Embryonic facial prominence (tissue), 1 donor: ENCODE results near the gene FNDC7.
"Not testable (repeated sequence)": the region's sequence is repeated elsewhere in the genome, so short reads cannot be mapped to it uniquely, and the experiment has no call there.

Experiments used
- DNase-seq: peaks from one replicate; pipeline ENCODE4 v3.0.0-alpha.2; 2016; ENCODE audit errors: extremely low spot score

The FNDC7 gene, protein sequence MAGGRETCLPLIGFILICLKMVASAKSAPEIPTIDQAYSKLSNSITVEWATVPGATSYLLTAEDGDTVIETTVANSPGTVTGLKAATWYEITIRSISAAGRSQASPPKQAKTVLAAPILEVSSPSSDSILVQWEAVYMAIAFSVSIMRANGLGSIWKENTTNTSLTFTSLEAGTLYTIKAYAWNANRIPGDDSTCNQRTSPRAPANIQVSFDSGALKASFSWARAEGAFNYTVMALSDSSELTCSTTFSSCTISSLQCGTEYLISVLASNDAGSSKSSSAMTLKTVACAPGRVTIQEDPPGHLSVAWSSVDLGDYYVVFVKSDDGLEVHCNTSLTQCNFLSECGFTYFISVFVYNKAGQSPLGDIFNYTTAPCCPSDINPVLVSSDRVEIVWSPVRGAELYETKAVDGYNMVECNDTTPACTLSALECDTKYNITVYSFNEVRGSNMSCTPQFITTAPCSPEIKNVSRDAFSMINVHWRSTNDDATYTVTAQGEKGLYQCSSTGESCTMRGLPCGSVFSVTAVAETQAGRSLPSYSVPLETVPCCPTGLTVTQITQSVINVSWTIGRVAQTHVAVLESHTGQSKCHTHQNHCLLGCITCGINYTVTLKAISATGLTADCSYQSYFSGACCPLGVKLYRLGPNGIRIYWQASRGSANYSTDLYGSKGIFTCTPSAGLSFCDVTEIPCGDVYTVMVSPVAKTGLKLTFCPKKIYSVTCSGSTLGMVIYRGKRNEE

DNA sequence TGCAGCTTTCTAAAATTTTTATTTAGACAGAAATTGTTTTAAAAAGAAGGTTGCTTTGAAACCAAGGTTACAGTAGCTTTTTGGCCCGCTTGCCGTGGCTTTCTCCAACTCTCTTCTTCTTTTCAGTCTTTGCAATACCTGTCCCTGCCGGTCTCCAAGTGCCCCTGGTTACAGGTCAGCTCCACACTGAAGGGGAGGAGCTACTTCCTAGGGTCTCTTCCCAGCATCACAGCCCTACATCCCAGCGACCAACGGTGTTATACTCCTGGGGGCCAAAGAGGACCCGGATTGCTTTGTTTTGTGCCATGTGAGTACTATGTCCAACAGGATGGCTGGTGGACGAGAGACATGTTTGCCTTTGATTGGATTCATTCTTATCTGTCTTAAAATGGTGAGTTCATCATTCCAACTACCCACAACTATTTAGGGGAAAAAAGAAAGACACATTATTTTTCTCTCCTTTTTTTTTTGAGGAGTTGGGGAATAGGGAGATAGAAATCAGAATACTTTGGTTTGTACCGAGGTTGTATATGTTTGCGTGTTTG, at the start of gene FNDC7:
TSS of gene FNDC7 (plus strand) at position 303 of the 545 bp plus-strand sequence. CDS start at position 329, 26 bp downstream.
- no peak for DNase-seq

DNA sequence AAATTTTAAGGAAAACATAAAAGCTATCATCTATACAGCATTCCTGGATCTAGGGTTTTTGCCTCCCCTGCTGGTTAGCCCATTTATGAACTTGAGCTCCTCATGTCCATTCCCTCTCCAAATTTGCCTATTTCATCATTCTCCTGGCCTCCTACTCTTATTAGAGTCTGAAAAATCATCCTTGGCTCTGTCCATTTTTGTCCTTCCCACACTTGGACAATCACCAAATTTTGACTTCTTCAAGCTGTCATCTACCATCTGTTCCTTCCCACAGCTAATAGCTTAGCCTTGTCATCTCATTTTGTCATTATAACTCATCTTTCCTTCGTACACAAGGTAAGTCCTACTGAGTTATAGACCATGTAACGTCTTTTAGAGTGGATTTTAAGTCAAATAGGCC, 49.6 kb upstream of the FNDC7 start:
- DNase-seq: no peak

DNA sequence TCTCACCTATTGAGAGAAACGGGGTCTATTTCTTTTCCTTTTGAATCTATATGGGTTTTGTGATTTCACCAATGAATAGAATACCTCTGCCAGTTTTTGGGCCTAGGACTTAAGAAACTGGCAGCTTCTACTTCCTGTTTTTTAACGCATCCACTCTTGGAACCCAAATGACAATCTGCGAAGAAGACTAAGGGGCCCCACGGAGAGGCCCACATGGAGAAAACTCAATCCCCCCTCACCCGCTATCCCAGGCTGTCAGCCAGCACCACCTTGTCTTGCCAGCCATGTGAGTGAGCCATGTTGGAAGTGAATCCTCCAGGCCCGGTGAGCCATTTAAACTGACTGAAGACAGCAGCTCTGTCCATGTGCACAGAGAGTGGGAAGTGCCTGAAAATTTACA, 48.2 kb upstream of the FNDC7 start:
- no peak for DNase-seq

DNA sequence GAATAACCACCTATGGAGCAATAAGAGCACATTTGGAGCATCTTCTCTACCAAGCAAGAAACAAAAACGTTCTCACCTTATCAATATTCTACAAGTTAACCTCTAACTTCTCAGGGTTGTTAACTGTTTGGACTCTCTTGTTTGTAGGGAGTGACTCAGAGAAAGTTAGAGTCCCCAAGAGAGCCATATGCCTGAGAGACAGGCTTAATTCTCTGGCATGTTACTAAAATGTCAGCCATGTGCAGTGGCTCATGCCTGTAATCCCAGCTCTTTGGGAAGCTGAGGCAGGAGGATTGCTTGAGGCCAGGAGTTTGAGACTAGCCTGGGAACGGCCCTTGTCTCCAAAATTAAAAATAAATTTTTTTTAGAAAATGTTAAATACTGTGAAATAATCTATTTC, 47.6 kb upstream of the FNDC7 start:
- DNase-seq: no peak

DNA sequence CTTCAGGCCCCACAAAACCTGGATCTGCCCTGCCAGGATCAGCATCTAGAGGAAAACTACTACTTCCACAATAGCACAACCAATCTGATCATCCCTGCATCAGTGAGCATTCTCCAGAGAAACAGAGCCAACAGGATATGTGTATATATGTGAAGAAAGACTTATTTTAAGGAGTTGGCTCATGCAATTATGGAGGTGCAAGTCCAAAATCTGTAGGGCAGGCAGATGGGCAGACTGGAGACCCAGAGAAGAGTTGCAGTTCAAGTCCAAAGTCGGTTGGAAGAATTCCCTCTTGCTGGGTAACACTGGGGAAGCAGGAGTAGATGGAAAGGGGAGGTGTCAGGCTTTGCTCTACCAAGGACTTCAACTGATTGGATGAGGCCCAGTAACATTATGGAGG, 46.9 kb upstream of the FNDC7 start:
- DNase-seq: no peak

DNA sequence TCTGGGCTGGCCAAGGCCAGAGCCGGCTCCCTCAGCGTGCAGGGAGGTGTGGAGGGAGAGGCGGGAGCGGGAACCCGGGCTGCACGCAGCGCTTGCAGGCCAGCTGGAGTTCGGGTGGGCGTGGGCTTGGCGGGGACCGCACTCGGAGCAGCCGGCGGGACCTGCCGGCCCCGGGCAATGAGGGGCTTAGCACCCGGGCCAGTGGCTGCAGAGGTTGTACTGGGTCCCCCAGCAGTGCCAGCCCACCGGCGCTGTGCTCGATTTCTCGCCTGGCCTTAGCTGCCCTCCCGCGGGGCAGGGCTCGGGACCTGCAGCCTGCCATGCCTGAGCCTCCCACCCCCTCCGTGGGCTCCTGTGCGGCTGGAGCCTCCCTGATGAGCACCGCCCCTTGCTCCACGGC, 45.3 kb upstream of the FNDC7 start:
- DNase-seq: not testable (repeated sequence)

DNA sequence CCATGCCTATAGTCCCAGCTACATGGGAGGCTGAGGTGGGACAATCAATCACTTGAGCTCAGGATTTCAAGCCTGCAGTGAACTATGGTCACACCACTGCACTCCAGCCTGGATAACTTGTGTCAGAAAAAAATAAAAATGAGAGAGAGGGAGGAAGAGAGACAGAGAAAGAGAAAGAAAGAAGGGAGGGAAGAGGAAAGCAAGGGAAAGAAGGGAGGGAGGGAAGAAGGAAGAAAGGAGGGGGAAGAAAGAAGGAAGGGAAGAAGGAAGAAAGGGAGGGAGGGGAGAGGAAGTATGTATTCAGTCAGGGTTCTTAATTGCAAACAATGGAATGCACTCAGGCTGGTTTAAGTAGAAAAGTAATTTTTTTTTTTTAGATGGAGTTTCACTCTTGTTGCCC, 43.9 kb upstream of the FNDC7 start:
- no peak for DNase-seq

DNA sequence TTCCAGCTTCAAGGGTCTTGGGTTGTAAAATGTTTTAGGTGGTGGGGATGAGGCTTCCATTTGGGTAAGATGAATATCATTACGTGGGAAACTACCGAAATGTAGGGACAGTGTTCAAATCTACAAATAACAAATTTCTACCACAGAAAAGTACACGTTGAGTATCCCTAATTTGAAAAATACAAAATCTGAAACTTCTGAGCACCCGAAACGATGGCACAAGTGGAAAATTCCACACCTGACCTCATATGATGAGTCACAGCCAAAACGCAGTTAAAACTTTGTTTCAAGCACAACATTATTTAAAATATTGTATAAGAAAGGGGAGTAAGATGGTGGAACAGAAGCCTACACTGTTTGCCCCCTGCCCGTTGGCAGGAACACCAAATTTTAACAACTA, 43.0 kb upstream of the FNDC7 start:
- DNase-seq: no peak

DNA sequence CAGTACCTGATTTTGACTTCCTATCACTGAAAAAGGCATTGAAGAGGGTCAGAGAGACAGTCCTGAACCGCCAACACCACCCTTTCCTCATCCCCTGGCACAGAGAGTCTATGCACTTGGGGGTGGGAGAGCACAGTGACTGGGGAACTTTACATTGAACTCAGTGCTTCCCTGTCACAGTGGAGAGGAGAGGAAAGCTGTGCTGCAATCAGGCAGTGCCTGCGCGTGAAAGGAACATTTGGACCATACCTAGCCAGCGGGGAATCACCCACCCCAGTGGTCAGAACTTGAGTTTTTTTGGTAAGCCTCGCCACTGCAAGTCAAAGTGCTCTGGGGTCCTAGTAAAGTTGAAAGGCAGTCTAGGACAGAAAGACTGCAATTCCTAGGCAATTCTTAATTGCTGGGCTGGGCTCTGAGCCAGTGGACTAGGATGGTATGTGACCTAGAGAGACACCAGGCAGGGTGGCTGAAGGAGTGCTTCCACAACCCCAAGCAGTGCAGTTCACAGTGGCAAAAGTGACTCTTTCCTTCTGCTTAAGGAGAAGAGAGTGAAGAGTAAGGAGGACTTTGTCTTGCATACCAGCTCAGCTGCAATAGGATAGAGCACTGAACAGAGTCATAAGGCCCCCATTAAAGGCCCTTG, 42.5 kb upstream of the FNDC7 start:
- no peak for DNase-seq

DNA sequence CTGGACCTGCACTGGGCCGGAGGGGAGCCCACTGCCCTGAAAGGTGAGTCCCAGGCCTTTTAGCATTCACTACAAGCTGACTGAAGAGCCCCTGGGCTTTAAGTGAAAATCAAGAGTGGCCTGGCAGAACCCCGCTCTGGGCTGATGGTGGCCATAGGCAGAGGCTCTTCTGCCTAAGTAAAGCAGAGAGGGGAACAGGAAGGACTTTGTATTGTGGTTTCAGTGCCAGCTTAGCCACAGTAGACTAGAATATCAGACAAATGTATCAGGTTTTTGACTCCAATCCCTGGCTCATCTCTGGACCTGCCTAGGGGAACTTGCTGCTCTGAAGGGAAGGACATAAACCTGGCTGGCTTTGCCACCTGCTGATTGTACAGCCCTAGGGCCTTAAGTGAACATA, 41.6 kb upstream of the FNDC7 start:
- no peak for DNase-seq

DNA sequence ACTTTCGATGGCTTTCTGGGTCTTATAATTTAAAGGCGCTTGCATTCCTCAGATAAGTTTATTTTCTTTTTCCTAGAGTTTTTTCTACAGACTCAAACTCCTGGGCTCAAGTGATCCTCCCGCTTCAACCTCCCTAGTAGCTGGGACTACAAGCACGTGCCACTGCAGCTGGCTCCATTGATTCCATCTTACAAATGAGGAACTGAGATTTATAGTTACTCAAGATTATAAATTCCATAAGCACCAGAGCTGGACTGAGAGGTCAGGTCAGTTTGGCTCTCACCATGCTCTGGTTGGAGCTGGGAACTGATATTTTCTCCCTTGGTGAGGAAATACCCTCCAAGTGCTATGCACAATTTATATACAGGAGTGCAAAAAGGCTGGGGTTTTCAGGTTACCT, 34.0 kb upstream of the FNDC7 start:
- DNase-seq: no peak

DNA sequence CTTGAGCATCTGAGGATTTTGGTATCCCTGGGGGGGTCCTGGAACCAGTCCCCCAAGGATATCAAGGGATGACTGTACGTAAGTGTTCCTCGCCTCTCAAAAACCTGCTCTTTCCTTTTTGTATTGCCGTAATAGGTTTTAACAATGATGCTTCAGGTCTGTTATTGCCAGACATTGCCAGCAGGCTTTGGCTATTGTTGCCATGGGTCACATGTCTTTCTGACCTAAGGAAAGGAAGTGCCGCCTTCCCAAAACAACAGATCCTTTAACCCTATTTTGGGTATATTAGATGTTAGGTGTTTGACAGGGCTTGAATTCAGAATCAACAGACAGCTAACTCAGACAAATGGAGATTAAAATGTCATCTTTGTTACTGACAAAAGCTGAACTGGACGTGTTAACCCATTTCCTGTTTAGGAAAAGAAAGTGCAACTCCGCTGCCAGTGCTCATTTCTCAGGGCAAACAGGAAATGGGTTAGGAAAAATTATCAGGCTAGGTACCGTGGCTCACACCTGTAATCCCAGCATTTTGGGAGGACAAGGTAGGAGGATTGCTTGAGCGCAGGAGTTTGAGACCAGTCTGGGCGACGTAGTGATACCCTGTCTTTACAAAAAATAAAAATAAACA, 33.0 kb upstream of the FNDC7 start:
- no peak for DNase-seq

DNA sequence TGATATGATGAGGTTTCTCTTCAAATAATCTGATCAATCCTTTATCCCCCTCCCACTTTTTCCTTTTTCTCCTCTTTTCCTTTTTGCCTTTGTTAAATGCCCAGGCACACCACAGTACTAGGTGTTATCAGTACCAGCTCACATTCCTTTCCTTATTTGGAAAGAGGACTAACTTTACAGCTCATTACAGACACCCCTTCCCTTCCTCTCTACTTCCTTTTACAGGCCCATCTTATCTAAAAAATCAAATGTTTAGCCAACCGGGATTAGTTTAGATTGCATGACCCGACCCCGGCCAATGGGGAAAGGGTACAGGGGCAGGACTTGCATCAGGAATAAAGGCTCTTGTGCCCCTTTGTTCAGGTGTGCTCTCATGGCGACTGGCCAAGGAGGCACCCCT, 31.0 kb upstream of the FNDC7 start:
- DNase-seq: not testable (repeated sequence)

DNA sequence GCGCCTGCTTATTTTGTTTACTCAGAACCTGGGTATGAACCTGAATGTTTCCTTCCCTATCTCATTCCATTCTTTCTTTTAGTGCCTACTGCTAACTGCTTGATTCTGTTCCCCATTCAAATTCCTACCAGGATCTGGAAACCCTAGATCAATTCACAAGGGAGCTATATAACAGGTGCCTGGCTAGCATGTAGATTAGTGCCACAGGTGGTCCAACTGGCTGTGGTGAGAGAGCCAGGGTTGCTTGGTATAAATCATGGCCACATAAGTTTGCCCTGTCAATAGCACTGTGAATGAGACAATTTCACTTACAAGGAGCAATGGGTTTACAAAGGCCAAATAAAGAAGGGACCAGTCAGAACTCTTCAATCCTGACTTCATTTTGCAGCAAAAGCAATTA, 27.2 kb upstream of the FNDC7 start:
- DNase-seq: no peak

DNA sequence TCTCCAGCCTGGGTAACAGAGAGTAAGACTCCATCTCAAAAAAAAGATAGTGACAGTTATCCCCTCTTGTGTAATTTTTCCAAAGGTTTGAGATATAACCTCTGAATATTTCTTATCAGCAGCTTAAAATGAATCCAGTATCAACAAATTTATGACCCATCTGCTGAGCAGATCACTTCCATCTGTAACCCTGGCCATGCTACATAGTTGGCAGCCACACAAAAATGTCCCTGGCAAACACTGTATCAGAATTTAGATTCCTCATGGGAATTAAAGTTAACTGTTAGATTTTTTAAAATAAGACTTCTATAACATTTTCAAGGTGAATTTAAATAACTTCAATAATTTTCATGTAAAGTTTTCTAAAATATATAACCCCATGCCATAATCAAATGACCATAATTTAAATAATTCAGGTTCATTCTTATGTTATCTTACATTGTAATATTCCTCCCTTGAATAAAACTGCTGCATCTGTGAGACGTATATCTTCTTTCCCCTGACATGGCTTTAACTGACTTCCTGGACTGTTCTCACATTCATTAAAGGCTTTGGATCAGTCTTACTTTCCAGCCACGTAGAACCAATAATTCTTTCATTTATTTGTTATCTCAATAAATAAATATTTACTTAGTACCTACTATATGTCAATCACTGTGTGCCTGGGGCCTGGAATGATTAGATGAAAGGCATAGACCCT, 25.9 kb upstream of the FNDC7 start:
- no peak for DNase-seq

DNA sequence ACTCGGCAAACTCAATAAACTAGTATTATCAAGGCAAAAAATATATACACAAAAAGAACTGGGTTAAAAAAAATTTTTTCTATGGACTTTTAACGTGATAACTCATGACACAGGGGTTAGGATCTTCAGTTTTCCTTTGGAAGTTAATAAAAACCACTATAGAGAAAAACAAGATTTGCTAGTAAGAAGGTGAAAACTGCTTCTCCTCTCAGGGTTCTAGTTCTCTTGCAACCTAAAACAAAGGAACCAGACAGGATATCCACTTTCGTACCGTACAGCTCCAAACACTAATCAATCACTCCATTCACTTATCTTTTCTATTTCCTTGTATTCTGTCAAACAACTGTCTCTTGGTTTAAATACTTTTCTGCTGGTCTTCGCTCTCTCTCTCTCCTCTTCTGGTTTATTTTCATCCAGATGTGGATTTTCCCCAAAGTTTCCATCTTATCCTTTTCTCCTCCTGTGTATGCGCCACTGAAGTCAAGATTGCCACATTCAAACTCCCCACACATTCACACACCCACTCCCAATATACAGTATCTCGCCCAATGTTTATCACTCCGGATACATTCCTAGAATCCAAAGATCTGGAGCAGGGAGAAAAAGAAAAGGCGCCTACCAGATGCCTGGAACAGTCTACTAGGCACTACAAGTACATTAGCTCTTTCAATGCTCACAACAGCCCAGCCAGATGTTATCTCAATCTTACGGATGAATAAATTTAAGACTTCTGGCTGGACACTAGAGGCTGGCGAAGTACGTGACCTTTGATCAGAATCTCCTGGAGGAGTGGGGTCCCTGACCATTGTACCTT, 21.4 kb upstream of the FNDC7 start:
- no peak for DNase-seq

DNA sequence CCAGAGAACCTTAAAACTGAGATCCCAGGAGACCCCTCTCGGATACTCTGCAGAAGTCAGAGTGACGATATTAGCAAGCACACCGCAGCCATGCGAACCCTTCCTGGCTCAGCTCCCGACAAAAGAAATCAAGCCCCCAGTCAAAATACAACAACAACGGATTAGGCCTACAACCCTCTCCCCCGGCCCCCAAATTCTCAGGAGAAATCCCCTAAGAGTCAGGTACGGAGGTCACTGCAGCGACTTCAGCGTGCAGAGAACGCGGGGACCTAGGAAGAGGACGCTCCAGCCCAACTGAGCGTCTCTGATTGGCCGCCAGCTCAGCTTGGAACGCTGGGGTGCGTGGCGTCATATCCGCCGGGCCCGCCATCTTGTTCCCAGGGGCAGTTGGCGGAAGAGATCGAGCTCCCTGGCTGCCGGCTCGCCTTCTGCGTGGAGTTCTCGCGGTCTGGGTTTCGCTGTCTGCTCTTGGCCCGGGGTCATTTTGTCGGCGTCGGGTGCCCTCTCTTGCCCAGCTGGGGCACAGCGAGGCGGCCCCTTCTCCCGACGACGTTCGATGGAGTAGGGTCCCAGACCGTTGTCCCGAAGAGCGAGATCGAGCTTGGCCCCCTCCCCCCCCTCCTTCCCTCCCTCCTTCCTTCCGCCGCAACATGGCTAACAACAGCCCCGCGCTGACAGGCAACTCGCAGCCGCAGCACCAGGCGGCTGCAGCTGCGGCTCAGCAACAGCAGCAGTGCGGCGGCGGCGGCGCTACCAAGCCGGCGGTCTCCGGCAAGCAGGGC, 20.6 kb upstream of the FNDC7 start, which contains the start of gene PRPF38B:
TSS of gene PRPF38B (plus strand) at position 369 of the 782 bp plus-strand sequence. CDS start at position 651, 282 bp downstream.
- DNase-seq: peak; percentile 89

DNA sequence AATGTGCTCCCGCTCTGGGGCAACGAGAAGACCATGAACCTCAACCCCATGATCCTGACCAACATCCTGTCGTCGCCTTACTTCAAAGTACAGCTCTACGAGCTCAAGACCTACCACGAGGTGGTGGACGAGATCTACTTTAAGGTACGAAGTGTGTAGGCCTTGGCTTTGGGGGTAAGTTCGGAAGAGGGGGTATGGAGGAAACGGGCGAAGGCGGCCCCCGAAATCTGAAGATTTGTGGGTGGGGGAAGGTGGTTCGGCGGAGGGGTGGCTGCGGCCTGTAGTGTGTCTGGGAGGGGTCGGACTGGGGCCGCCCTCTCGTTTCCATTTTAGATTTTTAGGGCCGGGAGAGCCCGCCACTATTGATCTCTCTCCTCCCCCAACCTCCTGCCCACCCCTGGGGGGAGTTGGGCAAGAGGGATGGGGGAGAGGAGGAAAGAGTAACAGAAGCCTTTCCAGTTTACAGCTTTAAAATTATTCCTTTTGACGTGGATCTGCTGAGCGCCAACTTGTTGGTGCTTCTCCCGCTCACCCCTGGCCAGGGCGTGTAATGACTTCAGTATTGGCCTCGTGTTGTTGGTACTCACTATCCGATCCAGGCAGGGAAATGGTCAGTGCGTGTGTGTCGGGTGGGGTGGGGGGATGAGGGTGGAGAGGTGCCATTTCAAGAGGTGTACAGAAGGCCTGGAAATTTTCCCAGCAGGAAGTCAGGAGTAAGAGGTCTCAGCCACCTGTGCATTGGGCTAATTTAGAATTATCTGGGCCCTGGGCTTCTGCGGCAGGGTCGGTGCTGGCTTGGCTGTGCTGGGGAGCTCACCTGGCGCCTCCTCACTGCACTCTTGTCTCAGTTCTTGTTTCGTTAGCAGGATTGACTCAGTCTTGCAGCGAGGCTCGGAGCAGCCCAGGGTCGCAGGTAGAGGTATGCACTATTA, 19.7 kb upstream of the FNDC7 start:
- DNase-seq: peak; percentile 46
